ENCODE results near the gene CEACAM3. TPM values are rescaled to one million over a fixed set of nuclear protein-coding genes. Genes with fewer than 3 reads are reported as not detected.
"Not testable (repeated sequence)": the region's sequence is repeated elsewhere in the genome, so short reads cannot be mapped to it uniquely, and the experiment has no call there.

Gene CEACAM3
- total RNA-seq, 1 experiment from 2014 or later = not detected

DNA sequence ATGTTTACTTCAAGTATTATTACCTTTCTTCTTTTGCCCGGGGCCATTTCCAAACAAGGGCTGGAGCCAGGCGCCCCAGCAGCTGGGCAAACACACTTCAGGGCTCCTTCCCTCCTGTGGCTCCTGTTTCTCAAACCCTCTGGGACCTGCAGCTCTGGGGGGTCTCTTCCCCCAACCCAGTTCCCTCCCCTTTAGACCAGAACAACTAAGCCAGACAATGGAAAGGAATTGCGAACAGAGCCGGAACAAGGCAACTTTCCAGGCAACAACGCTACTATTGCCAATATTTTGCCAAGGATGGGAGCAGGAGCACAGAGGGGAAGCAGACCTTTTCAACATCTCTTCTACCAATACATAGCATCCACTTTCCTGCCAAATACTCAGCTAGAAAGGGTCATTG is 7.3 kb upstream of the CEACAM3 start:
- H3K4me2 ChIP-seq (ENCODE audit: insufficient read depth, insufficient read length, low read length); H2BK15ac ChIP-seq (ENCODE audit: low read depth, low read length); H3K18ac ChIP-seq (ENCODE audit: insufficient read length, low read depth, low read length); H3K9me3 ChIP-seq (ENCODE audit: control insufficient read depth, low read depth, low read length); H3K27me3 ChIP-seq (ENCODE audit: insufficient read depth, low read length); H3K4me1 Mint-ChIP-seq; H3K23me2 ChIP-seq (ENCODE audit: insufficient read length, low read depth, low read length, poor library complexity, severe bottlenecking); H3K23ac ChIP-seq (ENCODE audit: insufficient read length, low read depth, low read length); H3K4me1 ChIP-seq (ENCODE audit: insufficient read depth, low read length); H4K91ac ChIP-seq (ENCODE audit: insufficient read length, low read depth, low read length); H3K14ac ChIP-seq (ENCODE audit: insufficient read depth, low read length); H3K36me3 Mint-ChIP-seq (ENCODE audit: insufficient read depth in 1 of 3, low read depth in 3 of 3); H3K4ac ChIP-seq (ENCODE audit: low read depth, low read length); H2AK5ac ChIP-seq (ENCODE audit: insufficient read length, low read length); H4K8ac ChIP-seq (replicated peaks; ENCODE audit: insufficient read length, low read depth, low read length); H3K4me3 Mint-ChIP-seq; H4K5ac ChIP-seq (ENCODE audit: insufficient read length, low read depth, low read length); H3K56ac ChIP-seq (ENCODE audit: insufficient read length, low read depth, low read length); H2BK20ac ChIP-seq (ENCODE audit: low read depth, low read length, poor library complexity, severe bottlenecking); H2BK120ac ChIP-seq (ENCODE audit: low read depth, low read length, poor library complexity, severe bottlenecking); H2BK12ac ChIP-seq (ENCODE audit: insufficient read length, low read depth, low read length); H4K20me1 ChIP-seq (ENCODE audit: control insufficient read depth, insufficient read depth, insufficient read length); H3K9ac ChIP-seq (ENCODE audit: extremely low read depth, insufficient read length, low read length); H2BK5ac ChIP-seq (ENCODE audit: insufficient read length, low read length); H3K27ac Mint-ChIP-seq; H3K79me1 ChIP-seq (ENCODE audit: insufficient read depth, low read depth, low read length, poor library complexity, severe bottlenecking); DNase-seq; H3K27ac ChIP-seq (ENCODE audit: insufficient read length, low read depth, low read length); H2AFZ ChIP-seq (ENCODE audit: low read length); H3K79me2 ChIP-seq (ENCODE audit: insufficient read depth, low read length); H3T11ph ChIP-seq (ENCODE audit: low read length): not testable (repeated sequence)
- peaks cover 39% of the 10 kb centered on the region for H3K27me3 Mint-ChIP-seq (ENCODE audit: low read depth)
- peaks cover 0 to 61% of the 10 kb centered on the region in 2 experiments; a peak in 2 of 5 replicates for H3K9me3 Mint-ChIP-seq
- no CpG with 5 or more reads among the region's 5 CpGs for WGBS (ENCODE audit: extremely low coverage, insufficient read length, low lambda C conversion rate)
